Raji (cell line): ENCODE results near the gene CPNE5.

Experiments used
- POLR2A ChIP-seq: IDR thresholded peaks from 2 replicates; pipeline ENCODE4 v1.6.1; 2011; ENCODE audit warnings: low read depth, low read length, control low read depth; ENCODE audit not compliant: insufficient read depth

Gene CPNE5

GRCh38 chr6:36733300-36733699 is 105.9 kb downstream of the CPNE5 start:
- no peak for TF ChIP-seq POLR2A

GRCh38 chr6:36731622-36732310 is 107.5 kb downstream of the CPNE5 start:
- no peak for TF ChIP-seq POLR2A

- no peak for TF ChIP-seq POLR2A
Measured at GRCh38 chr6:36730424-36731380, 108.5 kb downstream of the CPNE5 start.

- no peak for TF ChIP-seq POLR2A
Measured at GRCh38 chr6:36729161-36729524, 110.1 kb downstream of the CPNE5 start.

- TF ChIP-seq POLR2A, result no peak
Measured at GRCh38 chr6:36728289-36729160, 110.7 kb downstream of the CPNE5 start.

GRCh38 chr6:36727505-36728021 is 111.7 kb downstream of the CPNE5 start:
- no peak for TF ChIP-seq POLR2A

GRCh38 chr6:36725581-36725980 is 113.7 kb downstream of the CPNE5 start:
- no peak for TF ChIP-seq POLR2A

- TF ChIP-seq POLR2A, result no peak
Measured at GRCh38 chr6:36724514-36725390, 114.5 kb downstream of the CPNE5 start.

- TF ChIP-seq POLR2A, result no peak
Measured at GRCh38 chr6:36722879-36723278, 116.4 kb downstream of the CPNE5 start.

GRCh38 chr6:36722365-36722764 is 116.9 kb downstream of the CPNE5 start:
- no peak for TF ChIP-seq POLR2A

GRCh38 chr6:36721369-36722140 is 117.7 kb downstream of the CPNE5 start:
- no peak for TF ChIP-seq POLR2A

GRCh38 chr6:36720251-36721141 is 118.7 kb downstream of the CPNE5 start:
- no peak for TF ChIP-seq POLR2A
